Islet of Langerhans (tissue), 1 donor: Measurements from ENCODE around the gene PLA2G4E.

ENCODE experiments used
- FAIRE-seq: peaks from one replicate; lab custom pipeline; 2011; peaks lifted over from hg19 to GRCh38; lab: Jason Lieb, UNC

Gene PLA2G4E

GRCh38 chr15:42018306-42019224 is 2.3 kb downstream of the PLA2G4E start:
- no peak for FAIRE-seq

GRCh38 chr15:42016971-42017370 is 3.9 kb downstream of the PLA2G4E start:
- no peak for FAIRE-seq

GRCh38 chr15:42014406-42014805 is 6.4 kb downstream of the PLA2G4E start:
- no peak for FAIRE-seq

GRCh38 chr15:42012928-42013482 is 7.8 kb downstream of the PLA2G4E start:
- FAIRE-seq = no peak

- no peak for FAIRE-seq
Measured at GRCh38 chr15:42012241-42012640, 8.6 kb downstream of the PLA2G4E start.

- FAIRE-seq = no peak
Measured at GRCh38 chr15:42011074-42011473, 9.8 kb downstream of the PLA2G4E start.

- no peak for FAIRE-seq
Measured at GRCh38 chr15:42010434-42010833, 10.4 kb downstream of the PLA2G4E start.

- no peak for FAIRE-seq
Measured at GRCh38 chr15:42009474-42009873, 11.4 kb downstream of the PLA2G4E start.

GRCh38 chr15:42009022-42009421 is 11.8 kb downstream of the PLA2G4E start:
- FAIRE-seq = no peak

- no peak for FAIRE-seq
Measured at GRCh38 chr15:42007386-42007785, 13.5 kb downstream of the PLA2G4E start.

- FAIRE-seq = no peak
Measured at GRCh38 chr15:42002333-42002732, 18.5 kb downstream of the PLA2G4E start.

GRCh38 chr15:42001236-42001635 is 19.6 kb downstream of the PLA2G4E start:
- no peak for FAIRE-seq

- FAIRE-seq = no peak
Measured at GRCh38 chr15:41999290-42000285, 21.3 kb downstream of the PLA2G4E start.

- FAIRE-seq = no peak
Measured at GRCh38 chr15:41997845-41998244, 23.0 kb downstream of the PLA2G4E start.

- FAIRE-seq = no peak
Measured at GRCh38 chr15:41996921-41997592, 23.8 kb downstream of the PLA2G4E start.

- no peak for FAIRE-seq
Measured at GRCh38 chr15:41996376-41996775, 24.5 kb downstream of the PLA2G4E start.

- FAIRE-seq = no peak
Measured at GRCh38 chr15:41995476-41995855, 25.4 kb downstream of the PLA2G4E start.

- no peak for FAIRE-seq
Measured at GRCh38 chr15:41994772-41995475, 25.9 kb downstream of the PLA2G4E start.

GRCh38 chr15:41994171-41994650 is 26.6 kb downstream of the PLA2G4E start:
- no peak for FAIRE-seq

GRCh38 chr15:41993472-41994170 is 27.2 kb downstream of the PLA2G4E start:
- no peak for FAIRE-seq

- no peak for FAIRE-seq
Measured at GRCh38 chr15:41992803-41993190, 28.0 kb downstream of the PLA2G4E start.
